Motor neuron (in vitro differentiated cells): ENCODE measurements around the gene ALDH1A2. TPM values are rescaled to one million over a fixed set of nuclear protein-coding genes. Genes with fewer than 3 reads are reported as not detected.
"Not testable (repeated sequence)": the region's sequence is repeated elsewhere in the genome, so short reads cannot be mapped to it uniquely, and the experiment has no call there.

Source experiments
- ATAC-seq, 8 experiments: fragments of 200-7000 bp; cut with Tn5 transposase; replicated peaks in 6 of 8; 2 replicates each; pipeline ENCODE4 v1.8.0; 2021; ENCODE audit warnings: mild to moderate bottlenecking in 8 of 8, moderate library complexity in 8 of 8
- H3K27ac ChIP-seq, 2 donors: fragments of 250-450 bp; sonication (Bioruptor Pico); 2 replicates each; pipeline ENCODE4 v1.9.0; 2021; ENCODE audit warnings: antibody characterized with exemption in 2 of 2, mild to moderate bottlenecking in 2 of 2, moderate library complexity in 1 of 2
- H3K4me1 ChIP-seq, 2 donors: fragments of 250-450 bp; sonication (Bioruptor Pico); replicated peaks in 1 of 2; 2 replicates each; pipeline ENCODE4 v1.6.1; 2021; ENCODE audit warnings: antibody characterized with exemption in 2 of 2, mild to moderate bottlenecking in 2 of 2, moderate library complexity in 1 of 2
- H3K4me3 ChIP-seq, 5 donors: fragments of 250-450 bp; sonication (Bioruptor Pico); 2 replicates each; pipeline ENCODE4 v1.9.0; 2021; ENCODE audit warnings: antibody characterized with exemption in 5 of 5, mild to moderate bottlenecking in 5 of 5, moderate library complexity in 4 of 5
- WGBS, 10 experiments: fragments of 450-650 bp; shearing (Covaris generic); methylation state at CpG; one replicate each; pipeline ENCODE4 v1.0.0; 2022; 5-methylcytosine and 5-hydroxymethylcytosine counted together
- in situ Hi-C, 9 experiments: fragments of 400-800 bp; cut with MboI; loops; one replicate each; pipeline ENCODE4 v1.15.0; 2021; ENCODE audit warnings: low sequenced_read_pairs in 9 of 9, low pct_unique_long_range_greater_than_20kb in 2 of 9; ENCODE audit not compliant: unreplicated experiment in 9 of 9
- total RNA-seq, 8 experiments: library from RNA; unstranded; fragments of 300-600 nt; gene quantifications; 2 replicates each; pipeline versions ENCODE4 v1.2.3 to v1.2.4, GENCODE V29; 2022

ALDH1A2 gene
- total RNA-seq, 8 experiments from 2014 or later: 0.21 to 24.8 (median 5.4) TPM; not detected in 1

- 23 to 100% (median 72%) methylated on average over 1 to 4 of the region's 4 CpGs; no CpG with 5 or more reads in 2 of the 10 experiments for WGBS, 10 experiments
- H3K27ac ChIP-seq: no peak overlapping the region
- in situ Hi-C loops: no loop called here
- no peak for ATAC-seq
- H3K4me1 ChIP-seq: peaks cover 0 to 29% of the 10 kb centered on the region in 2 donors
- H3K4me3 ChIP-seq: no peak overlapping the region
These were observed 28.9 kb downstream of the ALDH1A2 start for GRCh38 chr15:58036579-58036978.

- H3K27ac ChIP-seq, H3K4me1 ChIP-seq, H3K4me3 ChIP-seq, in situ Hi-C loops, ATAC-seq: not testable (repeated sequence)
- 0 to 100% (median 70%) methylated on average over 1 of the region's 1 CpG; no CpG with 5 or more reads in 6 of the 10 experiments for WGBS, 10 experiments
These were observed 37.1 kb downstream of the ALDH1A2 start for GRCh38 chr15:58028392-58028791.

- Histone ChIP-seq H3K4me3 (no peak overlapping the region), H3K27ac (no peak overlapping the region), H3K4me1 (no peaks in the 10 kb centered on the region)
- WGBS, 10 experiments: 90 to 100% (median 91%) methylated on average over 1 to 5 of the region's 7 CpGs; no CpG with 5 or more reads in 6 of the 10 experiments
- ATAC-seq: no peak
- in situ Hi-C loops: no loop called here
These were observed 39.0 kb downstream of the ALDH1A2 start for GRCh38 chr15:58026552-58026951.

DNA sequence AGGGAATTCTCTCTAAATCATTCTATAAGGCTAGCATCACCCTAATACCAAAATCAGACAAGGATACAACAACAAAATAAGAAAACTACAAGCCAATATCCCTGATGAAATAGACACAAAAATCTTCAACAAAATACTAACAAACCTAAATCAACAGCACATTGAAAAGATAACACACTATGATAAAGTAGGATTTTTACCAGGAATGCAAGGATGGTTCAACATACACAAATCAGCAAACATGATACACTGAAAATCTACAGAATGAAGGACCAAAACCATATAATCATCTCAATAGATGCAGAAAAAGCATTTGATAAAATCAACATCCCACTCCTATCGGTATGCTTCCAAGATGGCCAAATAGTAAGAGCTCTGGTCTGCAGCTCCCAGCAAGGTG, 39.5 kb downstream of the ALDH1A2 start:
- WGBS, 10 experiments: 40 to 91% (median 50%) methylated on average over 1 of the region's 1 CpG; no CpG with 5 or more reads in 7 of the 10 experiments
- H3K4me3 ChIP-seq: no peak overlapping the region
- ATAC-seq: no peak
- no peaks in the 10 kb centered on the region for H3K4me1 ChIP-seq
- H3K27ac ChIP-seq: no peak overlapping the region
- in situ Hi-C loops: no loop called here

DNA sequence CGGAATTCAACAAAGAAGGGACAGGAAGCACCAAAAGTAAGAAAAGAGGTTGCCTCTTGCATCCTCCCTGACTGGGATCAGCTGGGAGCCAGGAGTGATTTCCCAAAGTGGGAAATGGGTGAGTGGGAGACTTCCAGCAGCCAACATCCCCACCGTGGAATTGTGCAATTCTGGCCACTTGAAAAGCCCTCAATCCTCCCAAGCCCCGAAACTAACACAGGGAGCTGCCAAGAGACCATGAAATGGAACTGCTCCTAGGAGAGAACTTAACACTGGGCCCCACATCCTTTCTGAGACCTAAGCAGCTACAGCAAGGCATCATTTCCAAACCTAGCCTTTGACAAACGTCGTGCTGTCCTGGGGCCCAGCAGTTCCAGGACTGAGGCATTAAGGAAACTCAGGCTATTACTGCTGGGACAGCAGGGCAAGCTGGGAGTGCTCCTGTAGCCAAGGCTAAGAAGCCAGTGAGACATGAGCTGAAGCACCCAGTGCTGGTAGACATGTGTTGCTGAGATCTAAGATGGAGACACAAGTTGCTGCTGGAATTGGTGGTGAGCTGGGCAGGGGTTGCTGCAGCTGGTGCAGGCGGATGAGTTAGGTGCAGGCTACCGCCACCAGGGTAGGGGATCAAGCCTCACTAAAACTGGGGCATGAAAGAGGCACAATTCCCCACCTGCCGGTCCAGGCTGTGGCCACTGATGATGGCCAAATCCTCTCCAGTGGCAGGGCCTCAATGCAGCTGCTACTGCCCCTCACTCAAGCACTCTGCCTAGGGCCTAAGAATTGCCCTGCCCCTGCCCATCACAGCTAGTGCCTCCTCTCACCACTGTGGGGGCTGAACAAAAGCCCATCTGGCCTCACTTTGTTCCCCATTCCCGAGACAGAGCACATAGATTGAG, 43.9 kb downstream of the ALDH1A2 start:
- ATAC-seq: no peak
- 34 to 100% (median 78%) methylated on average over 1 to 6 of the region's 9 CpGs; no CpG with 5 or more reads in 3 of the 10 experiments for WGBS, 10 experiments

DNA sequence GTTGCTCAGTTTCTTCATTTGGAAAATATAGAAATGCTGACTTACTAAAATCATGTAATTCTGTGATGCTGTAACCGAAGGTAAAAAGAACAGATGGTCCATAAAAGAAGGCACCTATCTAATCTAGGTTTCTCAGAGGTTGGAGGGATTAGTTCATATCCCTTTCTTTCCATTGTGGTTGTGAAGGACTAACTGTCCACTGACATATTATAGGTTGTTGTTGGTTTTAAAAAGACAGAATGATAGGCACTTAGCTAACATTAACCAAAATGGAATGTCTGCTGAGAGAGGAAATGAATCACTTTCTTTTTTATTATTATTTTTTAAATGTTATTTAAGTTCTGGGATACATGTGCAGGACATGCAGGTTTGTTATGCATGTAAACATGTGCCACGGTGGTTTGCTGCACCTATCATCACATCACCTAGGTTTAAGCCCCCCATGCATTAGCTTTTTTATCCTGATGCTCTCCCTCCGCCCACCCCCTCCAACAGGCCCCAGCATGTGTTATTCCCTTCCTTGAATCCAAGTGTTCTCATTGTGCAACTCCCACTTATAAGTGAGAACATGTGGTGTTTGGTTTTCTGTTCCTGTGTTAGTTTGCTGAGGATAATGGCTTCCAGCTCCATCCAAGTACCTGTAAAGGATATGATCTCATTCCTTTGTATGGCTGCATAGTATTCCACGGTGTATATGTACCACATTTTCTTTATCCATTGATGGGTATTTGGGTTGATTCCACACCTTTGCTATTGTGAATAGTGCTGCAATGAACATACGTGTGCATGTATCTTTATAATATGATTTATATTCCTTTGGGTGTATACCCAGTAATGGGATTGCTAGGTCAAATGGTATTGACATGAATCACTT, 45.8 kb downstream of the ALDH1A2 start:
- ATAC-seq: no peak
- Histone ChIP-seq H3K4me1 (no peaks in the 10 kb centered on the region), H3K27ac (no peak overlapping the region), H3K4me3 (no peak overlapping the region)
- 0 to 100% (median 60%) methylated on average over 1 to 4 of the region's 5 CpGs; no CpG with 5 or more reads in 1 of the 10 experiments for WGBS, 10 experiments
- in situ Hi-C loops: no loop called here

More for the DNA sequence above, 43.9 kb downstream of the ALDH1A2 start:
- no peaks in the 10 kb centered on the region for H3K4me1 ChIP-seq
- no peak overlapping the region for H3K4me3 ChIP-seq
- no peak overlapping the region for H3K27ac ChIP-seq
- in situ Hi-C loops: no loop called here

- H3K27ac ChIP-seq: no peak overlapping the region
- no peak overlapping the region for H3K4me3 ChIP-seq
- WGBS, 10 experiments: 40 to 100% (median 80%) methylated on average over 1 of the region's 1 CpG; no CpG with 5 or more reads in 1 of the 10 experiments
- in situ Hi-C loops: no loop called here
- H3K4me1 ChIP-seq: no peaks in the 10 kb centered on the region
- no peak for ATAC-seq
These were observed 47.6 kb downstream of the ALDH1A2 start for GRCh38 chr15:58017869-58018268.

DNA sequence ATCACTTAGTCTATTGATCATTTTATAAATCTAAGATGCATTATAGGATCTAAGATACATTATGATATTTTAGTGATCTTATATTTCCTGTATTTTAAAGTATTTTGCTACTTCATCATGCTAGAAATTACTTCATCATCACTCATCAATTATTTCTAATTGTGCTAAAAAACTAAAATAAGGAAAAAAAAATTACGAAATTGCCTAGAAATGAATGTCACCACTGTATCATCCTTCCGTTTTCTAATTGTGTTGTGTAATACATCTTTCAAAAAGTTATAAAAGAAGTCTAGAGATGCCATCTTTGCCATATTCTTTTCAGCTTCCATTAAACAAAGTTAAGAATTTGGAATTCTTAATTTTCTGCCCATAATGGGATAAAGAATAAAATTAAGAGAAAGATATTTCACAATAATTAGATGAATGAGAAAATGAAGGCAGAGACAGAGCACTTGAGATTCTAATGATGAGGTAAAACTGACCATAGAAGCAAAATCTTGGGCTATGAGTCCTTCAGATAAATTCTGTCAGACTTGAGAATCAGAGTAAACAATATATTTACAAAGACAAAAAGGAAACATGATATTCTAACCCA, 48.8 kb downstream of the ALDH1A2 start:
- no peak overlapping the region for H3K27ac ChIP-seq
- no peak overlapping the region for H3K4me3 ChIP-seq
- 4 to 73% (median 43%) methylated on average over 1 to 2 of the region's 2 CpGs; no CpG with 5 or more reads in 1 of the 10 experiments for WGBS, 10 experiments
- in situ Hi-C loops: no loop called here
- ATAC-seq: no peak
- no peaks in the 10 kb centered on the region for H3K4me1 ChIP-seq

GRCh38 chr15:58015565-58015964, 49.9 kb downstream of the ALDH1A2 start:
- ATAC-seq: no peak
- in situ Hi-C loops: no loop called here
- Histone ChIP-seq H3K4me1 (no peaks in the 10 kb centered on the region), H3K27ac (no peak overlapping the region), H3K4me3 (no peak overlapping the region)
- WGBS, 10 experiments: 0 to 92% (median 83%) methylated on average over 1 of the region's 1 CpG; no CpG with 5 or more reads in 5 of the 10 experiments

GRCh38 chr15:58014470-58014869, 51.0 kb downstream of the ALDH1A2 start:
- Histone ChIP-seq H3K4me1 (no peaks in the 10 kb centered on the region), H3K4me3 (no peak overlapping the region), H3K27ac (no peak overlapping the region)
- in situ Hi-C loops: no loop called here
- 38 to 100% (median 83%) methylated on average over 1 of the region's 1 CpG; no CpG with 5 or more reads in 4 of the 10 experiments for WGBS, 10 experiments
- ATAC-seq: no peak

- in situ Hi-C loops: no loop called here
- ATAC-seq: no peak
- H3K4me3 ChIP-seq: no peak overlapping the region
- H3K4me1 ChIP-seq: no peaks in the 10 kb centered on the region
- no peak overlapping the region for H3K27ac ChIP-seq
- 29 to 97% (median 73%) methylated on average over 1 to 4 of the region's 4 CpGs; no CpG with 5 or more reads in 2 of the 10 experiments for WGBS, 10 experiments
These were observed 51.5 kb downstream of the ALDH1A2 start for GRCh38 chr15:58014040-58014439.

- no peak overlapping the region for H3K4me3 ChIP-seq
- no peak overlapping the region for H3K27ac ChIP-seq
- no peak for ATAC-seq
- H3K4me1 ChIP-seq: no peaks in the 10 kb centered on the region
- 0 to 92% (median 73%) methylated on average over 1 to 2 of the region's 2 CpGs for WGBS, 10 experiments
- in situ Hi-C loops: no loop called here
These were observed 54.5 kb downstream of the ALDH1A2 start for GRCh38 chr15:58010983-58011382.
